Fibroblast of pulmonary artery (primary cell): ENCODE data around the gene UFM1.
A peak's percentile ranks its signal among the peaks of the same experiment; 100 is the strongest.
"Not testable (repeated sequence)": the region's sequence is repeated elsewhere in the genome, so short reads cannot be mapped to it uniquely, and the experiment has no call there.

Experiments used
- DNase-seq: peaks from one replicate; pipeline ENCODE4 v3.0.0-alpha.2; 2010; ENCODE audit warnings: low read depth
- H3K4me3 ChIP-seq: replicated peaks from 2 replicates; pipeline ENCODE4 v1.5.1; 2011; ENCODE audit warnings: low read depth, mild to moderate bottlenecking, control low read depth, low read length, moderate library complexity
- CTCF ChIP-seq: IDR thresholded peaks from 2 replicates; pipeline ENCODE4 v1.5.1; 2011; ENCODE audit warnings: mild to moderate bottlenecking, control low read depth, low read length, inconsistent platforms; ENCODE audit errors: missing control alignments

The UFM1 gene

DNA sequence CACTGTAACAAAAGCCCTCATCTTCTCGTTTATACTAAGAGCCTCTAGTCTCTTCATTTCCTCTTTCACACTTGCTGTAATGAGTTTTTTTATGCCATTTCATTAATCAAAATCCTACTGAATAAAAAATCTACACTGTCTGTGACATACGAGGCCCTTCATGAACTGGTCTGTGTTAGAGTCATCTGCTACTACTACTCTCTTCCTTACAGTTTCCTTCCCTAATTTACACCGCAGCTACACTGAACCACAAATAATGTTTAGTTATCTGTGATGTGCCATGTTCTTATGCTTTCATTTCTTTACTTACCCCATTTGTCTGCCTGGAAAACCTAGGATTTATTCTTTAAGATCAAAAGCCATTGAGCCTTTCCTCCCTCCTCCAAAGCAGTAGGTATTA is 16.0 kb downstream of the UFM1 start:
- H3K4me3 ChIP-seq, result no peak overlapping the region
- no peak for TF ChIP-seq CTCF
- no peak for DNase-seq

DNA sequence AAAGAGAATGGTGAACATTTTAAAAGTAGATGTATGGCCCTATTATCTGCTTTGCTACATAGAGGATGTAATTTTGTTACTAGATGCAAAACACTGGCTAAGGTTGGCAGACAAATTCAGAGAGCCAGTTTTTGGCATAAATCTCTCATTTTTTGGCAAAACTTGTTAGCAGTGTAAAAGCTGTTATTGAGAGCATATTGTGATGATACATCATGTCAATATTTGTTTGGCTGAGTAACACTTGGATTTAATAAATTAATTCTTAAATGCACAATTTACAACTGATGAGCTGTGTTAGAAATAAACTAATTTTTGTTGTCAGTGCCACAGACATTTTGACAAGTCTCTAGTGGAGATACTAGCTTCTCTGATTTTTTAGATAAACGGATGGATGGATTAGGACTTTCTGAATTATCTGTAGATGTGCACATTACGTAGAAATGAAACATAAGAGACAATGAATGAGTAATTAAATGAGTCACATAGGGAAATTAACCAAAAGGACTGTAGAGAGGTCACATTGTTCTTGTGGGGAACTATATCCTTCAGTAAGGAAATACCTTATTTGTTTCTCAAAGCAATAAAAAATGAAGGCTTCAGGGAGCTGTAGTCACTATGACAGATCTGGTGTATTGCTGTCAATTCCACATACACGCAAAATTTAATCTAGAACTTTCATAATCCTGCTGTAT is 17.4 kb downstream of the UFM1 start:
- peak; percentile 22 for DNase-seq
- H3K4me3 ChIP-seq, result no peak overlapping the region
- TF ChIP-seq CTCF, result no peak

DNA sequence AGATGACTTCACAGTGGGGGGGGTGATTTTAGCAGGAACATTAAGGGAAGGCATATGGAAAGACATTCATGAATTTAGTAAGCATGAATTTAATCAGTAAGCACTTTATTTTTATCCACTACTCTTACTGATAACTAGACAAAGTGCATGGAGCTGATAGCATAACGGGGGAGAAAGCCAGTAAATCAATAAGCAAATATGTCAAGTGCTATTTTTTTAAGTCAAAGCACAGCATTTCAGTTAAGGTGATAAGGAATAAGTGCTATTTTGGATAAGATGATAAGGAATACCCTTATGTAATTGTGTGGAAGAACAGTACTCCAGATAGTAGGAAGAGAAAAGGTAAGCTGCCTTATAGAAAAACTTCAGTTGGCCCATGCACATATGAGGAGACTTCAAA is 19.4 kb downstream of the UFM1 start:
- H3K4me3 ChIP-seq, result no peak overlapping the region
- no peak for DNase-seq
- TF ChIP-seq CTCF, result no peak

- not testable (repeated sequence) for H3K4me3 ChIP-seq, DNase-seq
Measured at GRCh38 chr13:38370096-38370495, 20.4 kb downstream of the UFM1 start.

- TF ChIP-seq CTCF, result no peak
- H3K4me3 ChIP-seq, result no peak overlapping the region
- DNase-seq, result no peak
Measured at GRCh38 chr13:38372820-38373383, 23.3 kb downstream of the UFM1 start.

DNA sequence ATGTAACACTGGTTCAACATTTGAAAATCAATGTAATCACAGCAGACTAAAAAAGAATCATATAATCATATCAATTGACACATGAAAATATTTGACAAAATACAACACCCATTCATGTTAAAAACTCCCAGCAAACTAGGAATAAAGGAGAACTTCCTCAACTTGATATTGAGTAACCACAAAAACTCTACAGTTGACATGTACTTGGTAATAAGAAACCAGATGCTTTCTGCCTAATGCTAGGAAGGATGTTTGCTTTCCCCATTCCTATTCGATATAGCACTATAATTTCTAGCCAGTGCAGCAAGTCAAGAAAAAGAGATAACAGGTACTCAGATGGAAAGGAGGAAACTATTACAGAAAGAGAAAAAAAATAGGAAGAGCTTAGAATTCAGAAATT is 26.9 kb downstream of the UFM1 start:
- TF ChIP-seq CTCF, result no peak
- no peak for DNase-seq
- no peak overlapping the region for H3K4me3 ChIP-seq

DNA sequence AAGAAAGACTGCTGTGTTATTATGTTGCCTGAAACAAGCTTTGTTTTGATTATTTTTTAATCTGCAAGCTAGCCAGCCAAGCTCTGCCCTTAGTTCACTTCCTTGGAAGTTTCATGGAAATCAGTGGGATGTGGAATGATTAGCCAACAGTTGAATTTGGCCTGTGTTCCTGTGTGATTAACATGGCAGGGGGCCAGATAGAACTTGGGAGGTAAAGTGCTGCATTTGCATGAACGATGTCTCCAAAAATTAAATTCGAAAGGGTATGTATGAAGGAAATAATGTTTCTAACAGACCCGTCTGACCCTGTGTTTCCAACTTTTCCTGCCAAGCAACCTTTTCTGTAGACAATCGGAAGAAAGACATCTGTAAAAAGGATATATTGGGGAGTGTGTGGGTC is 32.2 kb downstream of the UFM1 start:
- peak; percentile 54 for DNase-seq
- no peak for TF ChIP-seq CTCF
- H3K4me3 ChIP-seq, result no peak overlapping the region
